Fibroblast of pulmonary artery (primary cell): ENCODE data around the gene B3GALNT2.

Experiments
- DNase-seq: peaks from one replicate; pipeline ENCODE4 v3.0.0-alpha.2; 2010; ENCODE audit warnings: low read depth
- H3K4me3 ChIP-seq: replicated peaks from 2 replicates; pipeline ENCODE4 v1.5.1; 2011; ENCODE audit warnings: low read depth, mild to moderate bottlenecking, control low read depth, low read length, moderate library complexity
- TF ChIP-seq, protein P1 (sequence below): IDR thresholded peaks from 2 replicates; pipeline ENCODE4 v1.5.1; 2011; ENCODE audit warnings: mild to moderate bottlenecking, control low read depth, low read length, inconsistent platforms; ENCODE audit errors: missing control alignments

B3GALNT2 gene

DNA sequence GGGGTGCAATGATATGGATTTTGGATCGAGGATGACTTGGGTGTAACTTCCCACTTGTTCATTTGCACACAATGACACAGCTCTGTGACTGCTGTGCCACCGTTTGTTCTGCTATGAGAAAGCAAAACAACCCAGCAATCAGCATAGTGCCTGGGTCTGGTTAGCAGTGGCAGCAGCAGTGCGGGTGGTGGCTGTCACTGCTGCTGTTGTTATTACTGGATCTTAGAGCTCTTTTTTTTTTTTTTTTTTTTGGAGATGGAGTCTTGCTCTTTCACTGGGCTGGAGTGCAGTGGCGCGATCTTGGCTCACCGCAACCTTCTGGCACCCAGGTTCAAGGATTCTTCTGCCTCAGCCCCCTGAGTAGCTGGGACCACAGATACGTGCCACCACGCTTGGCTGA lies 80.2 kb downstream of the B3GALNT2 start:
- TF ChIP-seq, protein P1, sequence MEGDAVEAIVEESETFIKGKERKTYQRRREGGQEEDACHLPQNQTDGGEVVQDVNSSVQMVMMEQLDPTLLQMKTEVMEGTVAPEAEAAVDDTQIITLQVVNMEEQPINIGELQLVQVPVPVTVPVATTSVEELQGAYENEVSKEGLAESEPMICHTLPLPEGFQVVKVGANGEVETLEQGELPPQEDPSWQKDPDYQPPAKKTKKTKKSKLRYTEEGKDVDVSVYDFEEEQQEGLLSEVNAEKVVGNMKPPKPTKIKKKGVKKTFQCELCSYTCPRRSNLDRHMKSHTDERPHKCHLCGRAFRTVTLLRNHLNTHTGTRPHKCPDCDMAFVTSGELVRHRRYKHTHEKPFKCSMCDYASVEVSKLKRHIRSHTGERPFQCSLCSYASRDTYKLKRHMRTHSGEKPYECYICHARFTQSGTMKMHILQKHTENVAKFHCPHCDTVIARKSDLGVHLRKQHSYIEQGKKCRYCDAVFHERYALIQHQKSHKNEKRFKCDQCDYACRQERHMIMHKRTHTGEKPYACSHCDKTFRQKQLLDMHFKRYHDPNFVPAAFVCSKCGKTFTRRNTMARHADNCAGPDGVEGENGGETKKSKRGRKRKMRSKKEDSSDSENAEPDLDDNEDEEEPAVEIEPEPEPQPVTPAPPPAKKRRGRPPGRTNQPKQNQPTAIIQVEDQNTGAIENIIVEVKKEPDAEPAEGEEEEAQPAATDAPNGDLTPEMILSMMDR, result no peak
- H3K4me3 ChIP-seq, result no peak overlapping the region
- no peak for DNase-seq

DNA sequence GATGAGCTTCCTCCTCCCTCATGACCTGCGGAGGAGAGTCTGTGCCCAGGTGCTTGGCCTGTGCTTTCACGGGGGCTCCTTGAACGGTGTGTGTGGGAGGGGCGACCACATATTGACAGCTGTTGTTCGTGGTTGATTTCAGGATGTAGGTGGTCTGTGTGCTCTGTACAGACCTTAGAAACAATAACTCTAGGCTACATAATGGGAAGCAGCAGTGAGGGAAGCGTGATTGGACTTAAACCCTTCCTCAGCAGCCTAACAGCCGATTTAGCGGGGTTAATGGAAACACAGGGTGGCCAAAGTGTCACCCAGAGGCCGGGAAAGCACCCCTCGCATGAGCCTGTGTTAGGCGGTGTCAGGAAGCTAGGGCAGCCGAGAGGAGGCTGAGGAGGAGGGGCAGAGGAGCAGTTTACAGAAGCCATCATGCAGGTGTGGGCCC lies 81.0 kb downstream of the B3GALNT2 start:
- TF ChIP-seq, protein P1, result no peak
- DNase-seq, result no peak
- H3K4me3 ChIP-seq, result no peak overlapping the region

DNA sequence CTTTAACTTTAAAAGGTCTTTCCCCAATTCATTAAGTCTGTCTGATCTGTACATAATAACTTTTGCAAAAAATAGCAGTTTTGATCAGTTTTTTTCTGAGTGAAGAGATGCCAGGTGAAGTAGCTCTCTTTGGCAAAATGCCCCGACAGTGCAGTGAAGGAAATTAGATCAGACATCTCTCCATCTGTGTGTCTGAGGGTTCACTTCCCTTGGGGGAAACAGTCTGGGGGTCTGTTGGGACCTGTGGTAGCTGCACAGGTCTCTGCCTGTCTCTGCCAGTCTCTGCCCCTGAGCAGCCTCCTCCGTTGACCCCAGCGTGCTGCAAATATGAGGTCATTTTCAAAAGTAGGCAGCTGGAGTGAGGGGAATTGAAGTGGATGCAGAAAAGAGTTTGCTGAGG lies 82.5 kb downstream of the B3GALNT2 start:
- H3K4me3 ChIP-seq, result no peak overlapping the region
- TF ChIP-seq, protein P1, result no peak
- DNase-seq, result no peak

DNA sequence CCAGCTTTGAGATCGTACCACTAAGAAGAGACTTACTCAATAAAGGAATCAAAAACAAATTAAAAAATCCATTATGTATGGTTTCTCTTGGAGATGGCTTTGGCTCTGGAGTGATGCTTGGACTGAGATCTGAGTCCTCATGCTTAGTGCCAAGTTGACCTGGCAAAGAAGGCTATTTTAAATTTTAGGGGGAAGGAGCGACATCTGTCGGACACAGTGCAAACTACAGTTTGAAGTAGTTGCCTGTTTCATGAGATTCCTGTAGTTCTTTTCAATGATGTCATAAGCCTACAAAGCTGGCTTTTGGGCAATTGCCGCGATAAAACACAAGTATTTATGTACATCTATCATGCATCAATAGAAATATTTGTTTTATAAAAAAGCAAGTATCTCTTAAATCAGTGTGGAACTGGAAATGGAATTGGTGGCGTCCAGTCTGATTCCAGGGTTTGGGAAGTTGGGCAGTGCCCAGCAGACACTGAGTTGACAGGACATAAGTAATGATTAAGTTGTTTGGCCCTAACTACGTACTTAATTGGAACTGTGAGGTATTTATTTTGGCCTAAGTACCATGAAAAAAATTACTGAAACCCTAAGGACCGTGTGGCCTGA lies 87.1 kb downstream of the B3GALNT2 start:
- DNase-seq, result peak; percentile 91
- no peak overlapping the region for H3K4me3 ChIP-seq
- TF ChIP-seq, protein P1, result peak; percentile 87

DNA sequence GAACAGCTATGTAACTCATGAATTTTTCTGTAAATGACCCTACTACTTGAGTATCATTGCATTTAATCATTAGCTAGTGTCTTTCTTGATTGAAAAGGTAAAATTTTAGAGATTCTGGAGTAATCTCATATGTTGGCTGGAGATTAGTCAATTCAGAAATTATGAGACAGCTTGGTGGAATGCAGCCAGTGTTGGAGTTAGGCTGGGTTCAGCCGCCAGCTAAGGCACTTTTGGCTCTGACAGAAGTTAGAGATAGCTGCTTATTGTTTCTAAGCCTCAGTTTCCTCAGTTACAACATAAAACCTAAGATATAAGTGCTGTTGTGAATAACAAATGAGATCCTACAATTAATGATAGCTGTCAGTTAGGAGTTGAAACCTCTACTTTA lies 87.6 kb downstream of the B3GALNT2 start:
- DNase-seq, result peak; percentile 41
- TF ChIP-seq, protein P1, result no peak
- H3K4me3 ChIP-seq, result no peak overlapping the region

DNA sequence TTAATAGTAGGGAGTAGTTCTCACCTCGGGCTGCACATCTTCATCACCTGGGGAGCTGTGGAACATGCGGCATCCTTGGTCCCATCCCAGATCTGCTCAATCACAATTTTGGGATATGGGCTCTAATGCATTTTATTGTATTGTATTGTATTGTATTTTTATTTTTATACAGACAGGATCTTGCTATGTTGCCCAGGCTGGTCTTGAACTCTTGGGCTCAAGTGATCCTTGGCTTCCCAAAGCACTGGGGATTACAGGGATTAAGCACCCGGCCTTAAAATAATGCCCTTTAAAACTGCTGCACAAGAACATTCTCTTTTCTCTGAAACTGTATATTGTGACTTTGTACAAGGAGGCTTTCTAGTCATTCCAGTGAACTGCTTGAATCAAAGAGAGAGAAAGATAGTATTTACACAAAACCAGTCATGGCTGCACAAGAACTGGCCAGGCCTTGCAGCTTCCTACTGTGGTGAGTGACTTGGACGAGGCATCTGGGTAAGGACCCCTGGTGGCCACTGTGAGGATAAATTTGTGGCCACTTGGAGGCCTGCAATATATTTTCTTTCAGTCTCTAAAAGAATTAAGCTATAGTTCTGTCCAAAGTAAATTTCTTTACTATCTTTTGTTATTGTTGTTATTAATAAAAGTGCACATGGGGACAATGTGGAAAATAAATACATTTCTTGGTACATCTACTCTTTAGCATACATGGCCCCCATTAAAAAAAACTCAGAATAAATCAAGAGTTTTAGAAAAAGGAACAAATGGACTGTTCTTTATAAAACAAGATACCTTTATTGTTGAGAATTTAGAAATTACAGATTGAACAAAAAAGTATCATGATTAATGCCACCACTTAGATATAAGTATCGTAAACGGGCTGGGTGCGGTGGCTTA lies 89.0 kb downstream of the B3GALNT2 start:
- TF ChIP-seq, protein P1, result peak; percentile 81
- no peak overlapping the region for H3K4me3 ChIP-seq
- DNase-seq, result peak; percentile 87
